Mammary microvascular endothelial cell (primary cell): ENCODE measurements around the gene SIRPB1. TPM values are rescaled to one million over a fixed set of nuclear protein-coding genes. Genes with fewer than 3 reads are reported as not detected.

Experiments
- total RNA-seq: library from RNA; depleted of rRNA; stranded (reverse); fragments of >200 nt; gene quantifications from 2 replicates; pipeline ENCODE4 v1.2.3, GENCODE V29; 2015

SIRPB1 gene
- 0.80 TPM in 1 of 2 replicates, not detected in the other for total RNA-seq

GRCh38 chr20:1619861-1620444, at the start of gene SIRPB1:
SIRPB1 (minus strand) TSS chr20:1620009; CDS start chr20:1619944, 65 bp downstream.

DNA sequence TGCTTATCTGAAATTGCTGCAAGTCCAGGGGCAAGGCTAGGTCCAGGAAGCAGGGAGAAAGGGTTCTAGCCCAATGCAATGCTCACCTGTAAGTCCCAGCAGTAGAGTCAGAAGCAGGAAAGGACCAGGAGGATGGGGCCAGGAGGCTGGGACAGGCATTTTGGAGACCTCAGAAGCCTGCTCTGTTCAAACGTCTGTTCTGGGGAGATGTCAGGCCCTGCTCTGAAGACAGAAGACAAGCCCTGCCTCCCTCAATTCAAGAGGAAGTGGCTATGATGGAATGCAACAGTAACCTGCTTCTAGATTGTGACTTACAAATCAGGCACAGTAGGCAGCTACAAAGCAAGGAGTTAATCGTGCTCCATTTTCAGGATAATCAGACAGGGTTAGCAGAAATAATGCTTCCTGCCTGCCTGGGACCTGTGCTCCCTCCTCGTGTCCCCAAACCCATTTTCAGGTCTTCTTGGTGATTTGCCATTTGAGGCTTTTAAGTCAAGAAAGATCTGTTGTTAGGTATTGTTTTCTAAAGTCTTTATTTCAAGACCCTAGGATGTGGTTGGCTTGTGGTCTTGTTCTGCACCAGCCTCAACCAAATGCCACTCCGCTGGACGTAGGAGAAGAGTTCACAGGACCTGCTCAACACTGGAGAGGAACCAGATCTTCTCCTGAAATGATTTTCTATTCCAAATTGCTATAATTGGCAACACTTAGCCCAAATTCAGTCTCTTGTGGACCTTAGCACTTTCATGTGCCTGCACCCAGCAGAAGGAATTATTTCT, 37.9 kb upstream of the SIRPB1 start, which contains the start of gene SIRPG:
SIRPG (minus strand) TSS at position 224 of the 779 bp plus-strand sequence; CDS start at position 159, 65 bp downstream.

Other genes starting within 250 kb of the SIRPB1 start
- gene FKBP1A, start 227.0 kb downstream of the SIRPB1 start, total RNA-seq: 313 and 314 TPM in 2 replicates
- gene NSFL1C, start 153.2 kb downstream of the SIRPB1 start, total RNA-seq: 61.7 and 80.5 TPM in 2 replicates
- 0.07 TPM in 1 of 2 replicates, not detected in the other for gene SIRPB2, start 128.6 kb downstream of the SIRPB1 start, total RNA-seq
- not detected in 2 replicates for gene SIRPD, start 62.3 kb downstream of the SIRPB1 start, total RNA-seq
- not detected in 2 replicates for gene SIRPG, start 37.8 kb upstream of the SIRPB1 start, total RNA-seq